Peyer's patch (tissue), 4 donors: ENCODE results near the gene MT1A.

ENCODE experiments used
- CTCF ChIP-seq, 6 experiments: fragments of 450-650 bp in 4 of 6; fragments of 200-600 bp in 2 of 6; sonication (generic) in 1 of 6; IDR thresholded peaks; one replicate each; pipeline ENCODE4 v1.5.1; 2017 to 2019; ENCODE audit warnings: antibody characterized with exemption in 6 of 6, mild to moderate bottlenecking in 3 of 6, moderate library complexity in 1 of 6
- POLR2A ChIP-seq, 2 donors: fragments of 450-650 bp; IDR thresholded peaks; one replicate each; pipeline ENCODE4 v1.5.1; 2017; ENCODE audit warnings: antibody characterized with exemption in 2 of 2, mild to moderate bottlenecking in 2 of 2, moderate library complexity in 2 of 2

DNA sequence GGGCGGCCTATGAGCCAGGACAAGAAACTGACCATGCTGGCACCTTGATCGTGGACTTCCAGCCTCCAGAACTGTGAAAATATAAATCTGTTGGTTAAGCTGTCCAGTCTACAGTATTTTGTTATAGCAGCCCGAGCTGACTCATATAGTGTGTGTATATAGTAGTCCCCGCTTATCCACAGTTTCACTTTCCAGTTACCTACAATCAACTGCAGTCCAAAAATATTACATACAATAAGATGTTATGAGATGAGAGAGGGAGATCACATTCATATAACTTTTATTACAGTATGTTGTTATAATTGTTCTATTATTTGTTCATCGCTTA is 44.2 kb upstream of the MT1A start:
- TF ChIP-seq CTCF (IDR thresholded peaks at IDR 0.05), result no peak
- TF ChIP-seq POLR2A (IDR thresholded peaks at IDR 0.05), result no peak
